Neural cell (in vitro differentiated cells): Measurements from ENCODE around the gene ADAMTS14. TPM values are rescaled to one million over a fixed set of nuclear protein-coding genes. Genes with fewer than 3 reads are reported as not detected.

Source experiments
- H2AFZ ChIP-seq: fragments of 200-600, 300-800 bp; sonication (generic), shearing (Covaris generic); 2 replicates; pipeline ENCODE4 v1.6.0; 2014; ENCODE audit warnings: low read depth, mild to moderate bottlenecking, antibody characterized with exemption, low read length, moderate library complexity
- H3F3A ChIP-seq: fragments of 200-600 bp; shearing (Covaris generic); 2 replicates; pipeline ENCODE4 v1.6.1; 2016; ENCODE audit warnings: mild to moderate bottlenecking, moderate library complexity, mixed read lengths, antibody characterized with exemption, low read length; ENCODE audit not compliant: insufficient read depth, poor library complexity, severe bottlenecking
- H3K27ac ChIP-seq: fragments of 200-600, 300-800 bp; sonication (generic), shearing (Covaris generic); 2 replicates; pipeline ENCODE4 v1.5.1; 2014; ENCODE audit warnings: mild to moderate bottlenecking, low read length, moderate library complexity
- H3K27me3 ChIP-seq: fragments of 300-800, 200-600 bp; sonication (generic), shearing (Covaris generic); 2 replicates; pipeline ENCODE4 v1.6.0; 2014; ENCODE audit warnings: mild to moderate bottlenecking, low read depth, low read length, moderate library complexity; ENCODE audit not compliant: insufficient read depth
- H3K36me3 ChIP-seq: fragments of 300-800, 200-600 bp; sonication (generic), shearing (Covaris generic); 2 replicates; pipeline ENCODE4 v1.5.1; 2014; ENCODE audit warnings: mild to moderate bottlenecking, antibody characterized with exemption, low read length, moderate library complexity; ENCODE audit not compliant: insufficient read depth
- H3K4me2 ChIP-seq: fragments of 300-800, 200-600 bp; sonication (generic), shearing (Covaris generic); 2 replicates; pipeline ENCODE4 v1.6.0; 2014; ENCODE audit warnings: mild to moderate bottlenecking, low read length
- H3K4me3 ChIP-seq: fragments of 300-800, 200-600 bp; sonication (generic), shearing (Covaris generic); 2 replicates; pipeline ENCODE4 v1.5.1; 2014; ENCODE audit warnings: mild to moderate bottlenecking, low read length, moderate library complexity
- H3K79me2 ChIP-seq: fragments of 200-600 bp; shearing (Covaris generic); replicated peaks from 2 replicates; pipeline ENCODE4 v1.6.0; 2014; ENCODE audit warnings: mild to moderate bottlenecking, low read length, moderate library complexity; ENCODE audit not compliant: insufficient read depth
- H3K9ac ChIP-seq: fragments of 300-800, 200-600 bp; sonication (generic), shearing (Covaris generic); 2 replicates; pipeline ENCODE4 v1.6.1; 2016; ENCODE audit warnings: mild to moderate bottlenecking, low read length, mixed read lengths
- H3K9me2 ChIP-seq: fragments of 200-600 bp; shearing (Covaris generic); 2 replicates; pipeline ENCODE4 v1.6.1; 2016; ENCODE audit warnings: mild to moderate bottlenecking, low read length, mixed read lengths; ENCODE audit not compliant: insufficient read depth
- H3K9me3 ChIP-seq: fragments of 200-600, 300-800 bp; sonication (generic), shearing (Covaris generic); 2 replicates; pipeline ENCODE4 v1.6.1; 2016; ENCODE audit warnings: mild to moderate bottlenecking, mixed run types, low read length, moderate library complexity, mixed read lengths
- H4K20me1 ChIP-seq: fragments of 200-600 bp; shearing (Covaris generic); 2 replicates; pipeline ENCODE4 v1.6.1; 2016; ENCODE audit warnings: mild to moderate bottlenecking, mixed run types; ENCODE audit not compliant: insufficient read depth
- CTCF ChIP-seq: fragments of 450-650 bp; IDR thresholded peaks from 2 replicates; pipeline ENCODE4 v1.5.1; 2014; ENCODE audit warnings: antibody characterized with exemption, mild to moderate bottlenecking, moderate library complexity; ENCODE audit not compliant: poor library complexity, severe bottlenecking
- EP300 ChIP-seq: fragments of 450-650 bp; conservative IDR thresholded peaks from 2 replicates; pipeline ENCODE4 v1.6.1; 2014; ENCODE audit warnings: antibody characterized with exemption, mild to moderate bottlenecking, moderate library complexity; ENCODE audit not compliant: poor library complexity, severe bottlenecking
- EZH2 ChIP-seq: fragments of 200-600, 300-800 bp; shearing (Covaris generic), sonication (generic); IDR thresholded peaks from 2 replicates; pipeline ENCODE4 v1.6.1; 2014; ENCODE audit warnings: antibody characterized with exemption, low read length, borderline replicate concordance, mild to moderate bottlenecking; ENCODE audit not compliant: insufficient read depth, poor library complexity, severe bottlenecking
- MXI1 ChIP-seq: fragments of 450-650 bp; conservative IDR thresholded peaks from 2 replicates; pipeline ENCODE4 v1.6.1; 2014; ENCODE audit warnings: antibody characterized with exemption, mild to moderate bottlenecking; ENCODE audit not compliant: poor library complexity, severe bottlenecking
- POLR2AphosphoS5 ChIP-seq: IDR thresholded peaks from 2 replicates; pipeline ENCODE4 v1.6.1; 2012
- RAD21 ChIP-seq: fragments of 450-650 bp; conservative IDR thresholded peaks from 2 replicates; pipeline ENCODE4 v1.6.1; 2014; ENCODE audit warnings: antibody characterized with exemption, mild to moderate bottlenecking, moderate library complexity
- REST ChIP-seq: IDR thresholded peaks from 2 replicates; pipeline ENCODE4 v1.6.1; 2012; ENCODE audit warnings: borderline replicate concordance
- SMC3 ChIP-seq: fragments of 450-650 bp; conservative IDR thresholded peaks from 2 replicates; pipeline ENCODE4 v1.6.1; 2014; ENCODE audit warnings: antibody characterized with exemption, mild to moderate bottlenecking, moderate library complexity; ENCODE audit not compliant: poor library complexity
- TAF1 ChIP-seq: IDR thresholded peaks from 2 replicates; pipeline ENCODE4 v1.6.1; 2012; ENCODE audit warnings: low read depth
- polyA plus RNA-seq: library from polyadenylated mRNA; depleted of rRNA; stranded (reverse); fragments of >200 nt; gene quantifications from 2 replicates; pipeline ENCODE4 v1.2.3, GENCODE V29; 2014

The ADAMTS14 gene
- polyA plus RNA-seq, 1 donor from 2014 or later, result 0.04 TPM

- TF ChIP-seq SMC3, result no peak
- no peak for TF ChIP-seq TAF1
- no peak for TF ChIP-seq CTCF
- no peak for TF ChIP-seq MXI1
- TF ChIP-seq RAD21, result no peak
- no peak for TF ChIP-seq EZH2
- TF ChIP-seq REST, result no peak
- TF ChIP-seq EP300, result no peak
- no peak for TF ChIP-seq POLR2AphosphoS5
- no peaks in the 10 kb centered on the region for H3K9me2 ChIP-seq
- no peaks in the 10 kb centered on the region for H3K27me3 ChIP-seq
- no peaks in the 10 kb centered on the region for H3K79me2 ChIP-seq
- H3K9me3 ChIP-seq, result no peaks in the 10 kb centered on the region
- no peaks in the 10 kb centered on the region for H3K36me3 ChIP-seq
- no peaks in the 10 kb centered on the region for H4K20me1 ChIP-seq
- H3K27ac ChIP-seq, result no peak overlapping the region
- no peak overlapping the region for H2AFZ ChIP-seq
- no peak overlapping the region for H3K4me2 ChIP-seq
- H3K9ac ChIP-seq, result no peak overlapping the region
- H3K4me3 ChIP-seq, result no peak overlapping the region
- no peaks in the 10 kb centered on the region for H3F3A ChIP-seq
Measured at GRCh38 chr10:70737250-70737649, 64.9 kb downstream of the ADAMTS14 start.

GRCh38 chr10:70738006-70738760, 65.9 kb downstream of the ADAMTS14 start:
- TF ChIP-seq EP300 (no peak), RAD21 (no peak), POLR2AphosphoS5 (no peak), SMC3 (no peak), TAF1 (no peak), MXI1 (no peak), EZH2 (no peak), CTCF (no peak), REST (no peak)
- Histone ChIP-seq H3K4me3 (no peak overlapping the region), H4K20me1 (no peaks in the 10 kb centered on the region), H2AFZ (no peak overlapping the region), H3K79me2 (no peaks in the 10 kb centered on the region), H3K4me2 (no peak overlapping the region), H3K9ac (no peak overlapping the region), H3K27me3 (no peaks in the 10 kb centered on the region), H3K9me3 (no peaks in the 10 kb centered on the region), H3K27ac (no peak overlapping the region), H3K9me2 (no peaks in the 10 kb centered on the region), H3K36me3 (no peaks in the 10 kb centered on the region), H3F3A (no peaks in the 10 kb centered on the region)
